Liver (tissue), 9 donors: ENCODE measurements around the gene PCID2. TPM values are rescaled to one million over a fixed set of nuclear protein-coding genes. Genes with fewer than 3 reads are reported as not detected.

Source experiments
- DNase-seq: peaks from one replicate; pipeline ENCODE4 v3.0.0-alpha.2; 2017; ENCODE audit warnings: low spot score
- H3K27ac ChIP-seq, 2 donors: one replicate each; pipeline ENCODE4 v1.7.0; 2013; ENCODE audit warnings: inconsistent platforms in 2 of 2, low read length in 2 of 2, control low read depth in 1 of 2, low read depth in 1 of 2, mild to moderate bottlenecking in 1 of 2
- H3K27me3 ChIP-seq, 4 donors: one replicate each; pipeline versions ENCODE4 v1.6.1 to v1.7.0; 2013; ENCODE audit warnings: low read length in 3 of 4, inconsistent platforms in 1 of 4, mild to moderate bottlenecking in 1 of 4, moderate library complexity in 1 of 4; ENCODE audit not compliant: control insufficient read depth in 4 of 4, insufficient read depth in 4 of 4
- H3K36me3 ChIP-seq, 4 donors: one replicate each; pipeline versions ENCODE4 v1.6.1 to v1.7.0; 2013; ENCODE audit warnings: low read length in 3 of 4, mild to moderate bottlenecking in 3 of 4, low read depth in 1 of 4, moderate library complexity in 1 of 4; ENCODE audit not compliant: control insufficient read depth in 4 of 4, insufficient read depth in 3 of 4
- H3K4me1 ChIP-seq, 4 donors: one replicate each; pipeline versions ENCODE4 v1.6.1 to v1.7.0; 2013; ENCODE audit warnings: low read length in 3 of 4, mild to moderate bottlenecking in 3 of 4, moderate library complexity in 1 of 4; ENCODE audit not compliant: control insufficient read depth in 4 of 4, insufficient read depth in 4 of 4
- H3K4me3 ChIP-seq, 3 donors: one replicate each; pipeline versions ENCODE4 v1.6.1 to v1.7.0; 2013; ENCODE audit warnings: low read length in 3 of 3, control low read depth in 1 of 3, low read depth in 1 of 3, mild to moderate bottlenecking in 1 of 3
- H3K9ac ChIP-seq, 2 donors: one replicate each; pipeline ENCODE4 v1.7.0; 2013; ENCODE audit warnings: low read length in 2 of 2, mild to moderate bottlenecking in 2 of 2, moderate library complexity in 2 of 2, control low read depth in 1 of 2, low read depth in 1 of 2
- H3K9me3 ChIP-seq, 4 donors: one replicate each; pipeline versions ENCODE4 v1.6.1 to v1.7.0; 2013; ENCODE audit warnings: low read length in 3 of 4; ENCODE audit not compliant: control insufficient read depth in 4 of 4
- ATF3 ChIP-seq: IDR thresholded peaks from 2 replicates; pipeline ENCODE4 v1.6.1; 2016; ENCODE audit warnings: antibody characterized with exemption
- EGR1 ChIP-seq, 2 donors: IDR thresholded peaks; 2 replicates each; pipeline ENCODE4 v1.6.1; 2016 to 2018; ENCODE audit warnings: antibody characterized with exemption in 2 of 2, low read depth in 2 of 2
- FOXA2 ChIP-seq: IDR thresholded peaks from 2 replicates; pipeline ENCODE4 v1.6.1; 2016; ENCODE audit warnings: antibody characterized with exemption
- GABPA ChIP-seq, 2 donors: IDR thresholded peaks in 1 of 2; conservative IDR thresholded peaks in 1 of 2; 2 replicates each; pipeline ENCODE4 v1.6.1; 2016; ENCODE audit warnings: antibody characterized with exemption in 2 of 2, mild to moderate bottlenecking in 1 of 2, moderate library complexity in 1 of 2
- HNF4A ChIP-seq, 2 donors: conservative IDR thresholded peaks; 2 replicates each; pipeline ENCODE4 v1.6.1; 2016; ENCODE audit warnings: antibody characterized with exemption in 2 of 2, mild to moderate bottlenecking in 2 of 2
- JUND ChIP-seq, 2 donors: IDR thresholded peaks; 2 replicates each; pipeline ENCODE4 v1.6.1; 2016; ENCODE audit warnings: antibody characterized with exemption in 2 of 2
- RAD21 ChIP-seq, 2 donors: IDR thresholded peaks; 2 replicates each; pipeline ENCODE4 v1.6.1; 2016; ENCODE audit warnings: antibody characterized with exemption in 2 of 2, mild to moderate bottlenecking in 2 of 2
- RXRA ChIP-seq, 2 donors: IDR thresholded peaks; 2 replicates each; pipeline ENCODE4 v1.6.1; 2017 to 2018; ENCODE audit warnings: antibody characterized with exemption in 2 of 2, mild to moderate bottlenecking in 1 of 2
- SP1 ChIP-seq: IDR thresholded peaks from 2 replicates; pipeline ENCODE4 v1.6.1; 2018; ENCODE audit warnings: antibody characterized with exemption, mild to moderate bottlenecking
- TAF1 ChIP-seq: conservative IDR thresholded peaks from 2 replicates; pipeline ENCODE4 v1.6.1; 2016; ENCODE audit warnings: antibody characterized with exemption, mild to moderate bottlenecking
- ZBTB33 ChIP-seq: IDR thresholded peaks from 2 replicates; pipeline ENCODE4 v1.6.1; 2016; ENCODE audit warnings: antibody characterized with exemption
- WGBS: extraction: QIAGEN DNeasy Blood & Tissue Kit; methylation state at CpG from one replicate; pipeline ENCODE4 v1.1.7; 2013; 5-methylcytosine and 5-hydroxymethylcytosine counted together
- polyA plus RNA-seq, 2 donors: library from polyadenylated mRNA; stranded (reverse) in 1 of 2; unstranded in 1 of 2; fragments of 200-250 nt in 1 of 2; fragments of >200 nt in 1 of 2; fragmentation: Nextera tagmentation in 1 of 2; extraction: Ambion mirVana in 1 of 2; gene quantifications; one replicate each; pipeline versions ENCODE4 v1.2.1 to v1.2.3, GENCODE V29; 2013 to 2015
- total RNA-seq, 2 donors: library from RNA; depleted of rRNA; stranded (reverse); fragments of >200 nt; gene quantifications; one replicate each; pipeline ENCODE4 v1.2.3, GENCODE V29; 2014
- TF ChIP-seq, protein P1 (sequence below): IDR thresholded peaks from 2 replicates; pipeline ENCODE4 v1.6.1; 2016; ENCODE audit warnings: antibody characterized with exemption, mild to moderate bottlenecking
- TF ChIP-seq, protein P2 (sequence below): IDR thresholded peaks from 2 replicates; pipeline ENCODE4 v1.6.1; 2016; ENCODE audit warnings: antibody characterized with exemption
- donor health status: healthy.
- donor health status: healthy.
- donor health status: healthy.
- donor health status: healthy.
- donor health status: healthy.

Gene PCID2
- total and polyA plus RNA-seq, 4 donors = 13.8 to 39.1 (median 22.7) TPM

GRCh38 chr13:113144255-113144629 lies 64.2 kb downstream of the PCID2 start:
- WGBS = 91% methylated on average over 12 of the region's 12 CpGs
- DNase-seq = peak; percentile 6
- H3K27me3 ChIP-seq = no peaks in the 10 kb centered on the region
- no peak overlapping the region for H3K4me3 ChIP-seq
- TF ChIP-seq SP1 = no peak
- no peak for TF ChIP-seq TAF1
- TF ChIP-seq RXRA (IDR thresholded peaks at IDR 0.05) = no peak
- no peak for TF ChIP-seq EGR1 (IDR thresholded peaks at IDR 0.05; ENCODE audit: low read depth in 2 of 2)
- no peak overlapping the region for H3K9ac ChIP-seq
- no peak overlapping the region for H3K27ac ChIP-seq
- H3K9me3 ChIP-seq = no peaks in the 10 kb centered on the region
- peaks cover 0 to 23% (median 9%) of the 10 kb centered on the region in 4 donors for H3K36me3 ChIP-seq
- peaks cover 0 to 3% (median under 1%) of the 10 kb centered on the region in 4 donors for H3K4me1 ChIP-seq

- Histone ChIP-seq H3K9ac (no peak overlapping the region), H3K4me3 (no peak overlapping the region), H3K27me3 (no peaks in the 10 kb centered on the region), H3K9me3 (no peaks in the 10 kb centered on the region), H3K4me1 (peaks cover 0 to 6% (median 1%) of the 10 kb centered on the region in 4 donors), H3K27ac (no peak overlapping the region), H3K36me3 (peaks cover 0 to 23% (median 9%) of the 10 kb centered on the region in 4 donors)
- peak; percentile 30 for DNase-seq
- WGBS = 92% methylated on average over 39 of the region's 39 CpGs
- TF ChIP-seq RAD21 (IDR thresholded peaks at IDR 0.05) = no peak
These were observed 64.8 kb downstream of the PCID2 start for GRCh38 chr13:113143466-113144254.

- Histone ChIP-seq H3K4me3 (no peak overlapping the region), H3K4me1 (peaks cover 0 to 7% (median 1%) of the 10 kb centered on the region in 4 donors), H3K27ac (no peak overlapping the region), H3K36me3 (peaks cover 0 to 23% (median 9%) of the 10 kb centered on the region in 4 donors), H3K27me3 (no peaks in the 10 kb centered on the region), H3K9ac (no peak overlapping the region), H3K9me3 (no peaks in the 10 kb centered on the region)
- peak; percentile 22 for DNase-seq
- 89% methylated on average over 7 of the region's 7 CpGs for WGBS
- no peak for TF ChIP-seq FOXA2
- TF ChIP-seq, protein P1, sequence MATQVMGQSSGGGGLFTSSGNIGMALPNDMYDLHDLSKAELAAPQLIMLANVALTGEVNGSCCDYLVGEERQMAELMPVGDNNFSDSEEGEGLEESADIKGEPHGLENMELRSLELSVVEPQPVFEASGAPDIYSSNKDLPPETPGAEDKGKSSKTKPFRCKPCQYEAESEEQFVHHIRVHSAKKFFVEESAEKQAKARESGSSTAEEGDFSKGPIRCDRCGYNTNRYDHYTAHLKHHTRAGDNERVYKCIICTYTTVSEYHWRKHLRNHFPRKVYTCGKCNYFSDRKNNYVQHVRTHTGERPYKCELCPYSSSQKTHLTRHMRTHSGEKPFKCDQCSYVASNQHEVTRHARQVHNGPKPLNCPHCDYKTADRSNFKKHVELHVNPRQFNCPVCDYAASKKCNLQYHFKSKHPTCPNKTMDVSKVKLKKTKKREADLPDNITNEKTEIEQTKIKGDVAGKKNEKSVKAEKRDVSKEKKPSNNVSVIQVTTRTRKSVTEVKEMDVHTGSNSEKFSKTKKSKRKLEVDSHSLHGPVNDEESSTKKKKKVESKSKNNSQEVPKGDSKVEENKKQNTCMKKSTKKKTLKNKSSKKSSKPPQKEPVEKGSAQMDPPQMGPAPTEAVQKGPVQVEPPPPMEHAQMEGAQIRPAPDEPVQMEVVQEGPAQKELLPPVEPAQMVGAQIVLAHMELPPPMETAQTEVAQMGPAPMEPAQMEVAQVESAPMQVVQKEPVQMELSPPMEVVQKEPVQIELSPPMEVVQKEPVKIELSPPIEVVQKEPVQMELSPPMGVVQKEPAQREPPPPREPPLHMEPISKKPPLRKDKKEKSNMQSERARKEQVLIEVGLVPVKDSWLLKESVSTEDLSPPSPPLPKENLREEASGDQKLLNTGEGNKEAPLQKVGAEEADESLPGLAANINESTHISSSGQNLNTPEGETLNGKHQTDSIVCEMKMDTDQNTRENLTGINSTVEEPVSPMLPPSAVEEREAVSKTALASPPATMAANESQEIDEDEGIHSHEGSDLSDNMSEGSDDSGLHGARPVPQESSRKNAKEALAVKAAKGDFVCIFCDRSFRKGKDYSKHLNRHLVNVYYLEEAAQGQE = no peak
- no peak for TF ChIP-seq ATF3
- no peak for TF ChIP-seq ZBTB33
- TF ChIP-seq GABPA (IDR thresholded peaks at IDR 0.05 in 1 of 2, conservative IDR thresholded peaks at IDR 0.05 in 1 of 2) = no peak
- no peak for TF ChIP-seq SP1
- no peak for TF ChIP-seq RAD21 (IDR thresholded peaks at IDR 0.05)
- TF ChIP-seq, protein P2, sequence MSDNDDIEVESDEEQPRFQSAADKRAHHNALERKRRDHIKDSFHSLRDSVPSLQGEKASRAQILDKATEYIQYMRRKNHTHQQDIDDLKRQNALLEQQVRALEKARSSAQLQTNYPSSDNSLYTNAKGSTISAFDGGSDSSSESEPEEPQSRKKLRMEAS = no peak
- no peak for TF ChIP-seq JUND (IDR thresholded peaks at IDR 0.05)
- TF ChIP-seq TAF1 = no peak
- no peak for TF ChIP-seq HNF4A (conservative IDR thresholded peaks at IDR 0.05)
These were observed 65.6 kb downstream of the PCID2 start for GRCh38 chr13:113142876-113143275.
